Measurements from ENCODE around the gene FOXQ1. TPM values are rescaled to one million over a fixed set of nuclear protein-coding genes. Genes with fewer than 3 reads are reported as not detected.

FOXQ1 gene
- total RNA-seq, 4 donors from 2014 or later, result 0.42 TPM; not detected in 3

GRCh38 chr6:1322696-1323219, 10.9 kb downstream of the FOXQ1 start:
- DNase-seq (no peak), ATAC-seq (peak in 1 of 2 donors; percentile 58)
- H3K4me3 ChIP-seq, result no peak overlapping the region
- H3K27ac ChIP-seq, result no peak overlapping the region
- H3K27me3 ChIP-seq, result peaks cover 0 to 3% (median under 1%) of the 10 kb centered on the region in 3 donors
- no peaks in the 10 kb centered on the region for H3K36me3 ChIP-seq
- TF ChIP-seq, protein P1, sequence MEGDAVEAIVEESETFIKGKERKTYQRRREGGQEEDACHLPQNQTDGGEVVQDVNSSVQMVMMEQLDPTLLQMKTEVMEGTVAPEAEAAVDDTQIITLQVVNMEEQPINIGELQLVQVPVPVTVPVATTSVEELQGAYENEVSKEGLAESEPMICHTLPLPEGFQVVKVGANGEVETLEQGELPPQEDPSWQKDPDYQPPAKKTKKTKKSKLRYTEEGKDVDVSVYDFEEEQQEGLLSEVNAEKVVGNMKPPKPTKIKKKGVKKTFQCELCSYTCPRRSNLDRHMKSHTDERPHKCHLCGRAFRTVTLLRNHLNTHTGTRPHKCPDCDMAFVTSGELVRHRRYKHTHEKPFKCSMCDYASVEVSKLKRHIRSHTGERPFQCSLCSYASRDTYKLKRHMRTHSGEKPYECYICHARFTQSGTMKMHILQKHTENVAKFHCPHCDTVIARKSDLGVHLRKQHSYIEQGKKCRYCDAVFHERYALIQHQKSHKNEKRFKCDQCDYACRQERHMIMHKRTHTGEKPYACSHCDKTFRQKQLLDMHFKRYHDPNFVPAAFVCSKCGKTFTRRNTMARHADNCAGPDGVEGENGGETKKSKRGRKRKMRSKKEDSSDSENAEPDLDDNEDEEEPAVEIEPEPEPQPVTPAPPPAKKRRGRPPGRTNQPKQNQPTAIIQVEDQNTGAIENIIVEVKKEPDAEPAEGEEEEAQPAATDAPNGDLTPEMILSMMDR (IDR thresholded peaks at IDR 0.05 in 4 of 5, conservative IDR thresholded peaks at IDR 0.05 in 1 of 5), result no peak
- TF ChIP-seq POLR2A (IDR thresholded peaks at IDR 0.05), result no peak
- no peaks in the 10 kb centered on the region for H3K9me3 ChIP-seq
- H3K4me1 ChIP-seq, result no peaks in the 10 kb centered on the region
- in situ Hi-C loops (cut with MboI; ENCODE audit: low sequenced_read_pairs in 4 of 4) (no loop called here), intact Hi-C loops (cut with DNase I; ENCODE audit: low total_unique reads) (no loop called here)

DNA sequence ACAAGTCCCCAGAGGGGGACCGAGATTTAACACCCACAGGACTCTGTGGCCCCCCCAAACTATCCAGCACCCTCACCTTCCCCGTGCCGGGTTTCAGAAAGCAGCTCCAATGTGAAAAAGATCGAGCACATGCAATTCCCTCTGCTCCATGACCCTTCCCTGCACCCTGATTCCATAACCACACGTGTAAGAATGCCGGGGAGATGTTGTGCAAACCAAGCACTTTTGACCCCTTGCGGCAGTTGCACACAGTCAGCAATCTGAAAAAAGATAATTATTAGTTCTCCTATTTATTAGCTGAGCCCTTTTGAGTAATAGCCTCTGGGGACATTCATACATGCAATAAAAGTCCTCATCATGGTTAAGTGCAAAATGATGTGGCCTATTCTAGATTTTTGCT, 13.0 kb downstream of the FOXQ1 start:
- ATAC-seq (no peak), DNase-seq (no peak)
- Histone ChIP-seq H3K36me3 (no peaks in the 10 kb centered on the region), H3K27me3 (no peaks in the 10 kb centered on the region), H3K4me1 (no peaks in the 10 kb centered on the region), H3K27ac (no peak overlapping the region), H3K9me3 (no peaks in the 10 kb centered on the region), H3K4me3 (no peak overlapping the region)
- in situ Hi-C loops (cut with MboI; ENCODE audit: low sequenced_read_pairs in 4 of 4) (no loop called here), intact Hi-C loops (cut with DNase I; ENCODE audit: low total_unique reads) (no loop called here)
- TF ChIP-seq POLR2A (IDR thresholded peaks at IDR 0.05), result no peak
- TF ChIP-seq, protein P1 (IDR thresholded peaks at IDR 0.05 in 4 of 5, conservative IDR thresholded peaks at IDR 0.05 in 1 of 5), result no peak

GRCh38 chr6:1325461-1326309, 13.8 kb downstream of the FOXQ1 start:
- intact Hi-C loops (cut with DNase I; ENCODE audit: low total_unique reads), result no loop called here
- no peak overlapping the region for H3K4me3 ChIP-seq
- no peaks in the 10 kb centered on the region for H3K4me1 ChIP-seq
- no peaks in the 10 kb centered on the region for H3K9me3 ChIP-seq
- TF ChIP-seq, protein P1 (IDR thresholded peaks at IDR 0.05 in 4 of 5, conservative IDR thresholded peaks at IDR 0.05 in 1 of 5), result no peak
- no peak for TF ChIP-seq POLR2A (IDR thresholded peaks at IDR 0.05)
- no peak overlapping the region for H3K27ac ChIP-seq
- no peak for ATAC-seq
- in situ Hi-C loops (cut with MboI; ENCODE audit: low sequenced_read_pairs in 4 of 4), result no loop called here
- H3K36me3 ChIP-seq, result no peaks in the 10 kb centered on the region
- no peaks in the 10 kb centered on the region for H3K27me3 ChIP-seq
- DNase-seq, result no peak

DNA sequence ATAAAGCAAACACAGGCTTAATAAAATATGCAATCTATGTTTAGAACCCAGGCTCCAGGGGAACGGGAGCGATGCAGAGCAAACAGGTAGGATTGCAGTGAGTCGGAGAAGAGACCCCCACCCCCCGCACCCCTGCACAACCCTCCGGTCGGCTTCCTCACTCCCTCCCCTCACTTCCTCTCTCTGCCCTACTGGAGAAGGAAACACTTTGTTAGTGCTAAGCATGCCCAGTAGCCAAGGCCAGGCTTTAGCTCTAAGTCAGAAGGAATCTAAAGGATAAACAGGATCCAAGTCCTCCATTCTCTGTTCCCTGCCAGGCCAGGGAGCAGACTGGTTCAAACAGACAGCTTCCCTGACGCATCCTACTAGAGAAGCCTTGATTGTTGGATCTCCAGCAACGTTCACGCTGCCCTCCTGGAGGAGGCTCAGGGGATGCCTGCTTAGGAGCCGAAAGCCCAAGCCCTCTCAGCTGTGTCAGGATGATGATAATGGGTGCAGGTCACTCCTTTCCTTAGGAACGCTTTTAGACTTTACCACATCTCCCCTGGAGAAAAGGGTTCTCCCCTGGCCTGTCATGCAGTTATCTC, 14.7 kb downstream of the FOXQ1 start:
- no peaks in the 10 kb centered on the region for H3K4me1 ChIP-seq

More for the DNA sequence above, 14.7 kb downstream of the FOXQ1 start:
- DNase-seq (no peak), ATAC-seq (no peak)
- no peaks in the 10 kb centered on the region for H3K36me3 ChIP-seq
- TF ChIP-seq, protein P1 (IDR thresholded peaks at IDR 0.05 in 4 of 5, conservative IDR thresholded peaks at IDR 0.05 in 1 of 5), result no peak
- no peak for TF ChIP-seq POLR2A (IDR thresholded peaks at IDR 0.05)
- in situ Hi-C loops (cut with MboI; ENCODE audit: low sequenced_read_pairs in 4 of 4), result no loop called here
- H3K27ac ChIP-seq, result no peak overlapping the region
- no peaks in the 10 kb centered on the region for H3K9me3 ChIP-seq
- H3K27me3 ChIP-seq, result no peaks in the 10 kb centered on the region
- intact Hi-C loops (cut with DNase I; ENCODE audit: low total_unique reads), result no loop called here
- no peak overlapping the region for H3K4me3 ChIP-seq

Data from gastrocnemius medialis (tissue), 4 donors.